ENCODE results near the gene ATF6.

Gene ATF6

GRCh38 chr1:161908264-161908663 is 142.1 kb downstream of the ATF6 start:
- H3K27me3 ChIP-seq (replicated peaks) = no peaks in the 10 kb centered on the region
- H3K36me3 ChIP-seq (replicated peaks) = no peaks in the 10 kb centered on the region
- H3K4me3 ChIP-seq (ENCODE audit: low read depth, low read length) = no peak overlapping the region
- H3K27ac ChIP-seq = no peak overlapping the region
- in situ Hi-C loops (cut with HindIII; ENCODE audit: low pct_ligation_motif_present, low sequenced_read_pairs) = no loop called here
- TF ChIP-seq, protein P1, sequence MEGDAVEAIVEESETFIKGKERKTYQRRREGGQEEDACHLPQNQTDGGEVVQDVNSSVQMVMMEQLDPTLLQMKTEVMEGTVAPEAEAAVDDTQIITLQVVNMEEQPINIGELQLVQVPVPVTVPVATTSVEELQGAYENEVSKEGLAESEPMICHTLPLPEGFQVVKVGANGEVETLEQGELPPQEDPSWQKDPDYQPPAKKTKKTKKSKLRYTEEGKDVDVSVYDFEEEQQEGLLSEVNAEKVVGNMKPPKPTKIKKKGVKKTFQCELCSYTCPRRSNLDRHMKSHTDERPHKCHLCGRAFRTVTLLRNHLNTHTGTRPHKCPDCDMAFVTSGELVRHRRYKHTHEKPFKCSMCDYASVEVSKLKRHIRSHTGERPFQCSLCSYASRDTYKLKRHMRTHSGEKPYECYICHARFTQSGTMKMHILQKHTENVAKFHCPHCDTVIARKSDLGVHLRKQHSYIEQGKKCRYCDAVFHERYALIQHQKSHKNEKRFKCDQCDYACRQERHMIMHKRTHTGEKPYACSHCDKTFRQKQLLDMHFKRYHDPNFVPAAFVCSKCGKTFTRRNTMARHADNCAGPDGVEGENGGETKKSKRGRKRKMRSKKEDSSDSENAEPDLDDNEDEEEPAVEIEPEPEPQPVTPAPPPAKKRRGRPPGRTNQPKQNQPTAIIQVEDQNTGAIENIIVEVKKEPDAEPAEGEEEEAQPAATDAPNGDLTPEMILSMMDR (IDR thresholded peaks at IDR 0.05; ENCODE audit: low read depth, low read length, missing control alignments) = no peak
- DNase-seq = no peak

DNA sequence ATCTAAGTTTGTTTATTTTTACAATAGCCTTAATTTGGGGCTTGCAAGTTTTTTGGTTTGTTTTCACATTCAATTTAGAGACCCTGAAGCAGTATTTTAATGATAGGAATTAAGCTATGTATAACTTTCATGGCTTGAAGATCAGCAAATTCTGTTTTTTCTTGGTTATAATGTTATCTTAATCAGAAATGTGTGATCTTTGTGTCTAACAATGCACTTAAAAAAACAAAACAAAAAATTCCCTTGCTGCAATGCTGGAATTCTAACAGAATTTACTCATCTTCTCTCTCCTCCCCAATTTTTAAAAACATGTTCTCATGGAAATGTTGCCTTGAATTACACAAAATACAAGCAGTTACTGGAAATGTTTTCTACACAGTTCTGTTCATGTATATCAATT is 144.5 kb downstream of the ATF6 start:
- Histone ChIP-seq H3K36me3 (replicated peaks) (no peaks in the 10 kb centered on the region), H3K4me3 (ENCODE audit: low read depth, low read length) (no peak overlapping the region), H3K27me3 (replicated peaks) (no peaks in the 10 kb centered on the region), H3K27ac (peak overlapping the region; percentile 79)
- DNase-seq = no peak
- TF ChIP-seq, protein P1 (IDR thresholded peaks at IDR 0.05; ENCODE audit: low read depth, low read length, missing control alignments) = no peak
- in situ Hi-C loops (cut with HindIII; ENCODE audit: low pct_ligation_motif_present, low sequenced_read_pairs) = no loop called here

DNA sequence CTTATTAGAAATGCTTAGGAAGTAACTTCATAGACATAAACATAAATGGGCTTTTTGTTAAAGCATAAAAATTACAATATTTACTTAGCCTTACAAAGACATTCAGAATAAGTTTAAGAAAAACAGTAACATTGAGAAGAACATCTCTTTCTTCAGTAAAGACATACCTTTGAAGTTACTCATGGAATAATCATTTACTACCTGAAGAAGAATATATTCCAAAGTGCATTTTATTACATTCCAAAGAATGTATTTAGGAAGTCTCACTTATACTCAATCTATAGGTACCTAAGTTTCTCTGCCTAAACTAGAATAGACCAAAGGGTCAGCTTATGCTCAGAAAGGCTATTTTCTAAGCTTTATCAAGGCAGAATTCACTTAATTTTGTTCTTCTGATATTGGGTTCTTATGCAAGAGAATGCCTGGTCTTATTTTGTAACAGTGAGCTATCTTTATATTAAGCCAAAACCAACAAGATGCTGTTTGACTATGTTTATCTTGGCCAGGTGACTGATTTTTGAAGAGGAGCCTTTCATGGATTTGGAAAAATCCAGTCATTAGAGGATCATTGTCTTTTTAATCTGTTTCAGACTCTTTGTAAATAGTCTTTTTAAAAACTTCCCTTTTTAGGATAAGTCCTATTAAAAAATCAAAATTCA is 147.5 kb downstream of the ATF6 start:
- no peaks in the 10 kb centered on the region for H3K36me3 ChIP-seq (replicated peaks)
- DNase-seq = no peak
- TF ChIP-seq, protein P1 (IDR thresholded peaks at IDR 0.05; ENCODE audit: low read depth, low read length, missing control alignments) = no peak
- in situ Hi-C loops (cut with HindIII; ENCODE audit: low pct_ligation_motif_present, low sequenced_read_pairs) = no loop called here
- no peak overlapping the region for H3K27ac ChIP-seq
- H3K27me3 ChIP-seq (replicated peaks) = no peaks in the 10 kb centered on the region
- H3K4me3 ChIP-seq (ENCODE audit: low read depth, low read length) = no peak overlapping the region

DNA sequence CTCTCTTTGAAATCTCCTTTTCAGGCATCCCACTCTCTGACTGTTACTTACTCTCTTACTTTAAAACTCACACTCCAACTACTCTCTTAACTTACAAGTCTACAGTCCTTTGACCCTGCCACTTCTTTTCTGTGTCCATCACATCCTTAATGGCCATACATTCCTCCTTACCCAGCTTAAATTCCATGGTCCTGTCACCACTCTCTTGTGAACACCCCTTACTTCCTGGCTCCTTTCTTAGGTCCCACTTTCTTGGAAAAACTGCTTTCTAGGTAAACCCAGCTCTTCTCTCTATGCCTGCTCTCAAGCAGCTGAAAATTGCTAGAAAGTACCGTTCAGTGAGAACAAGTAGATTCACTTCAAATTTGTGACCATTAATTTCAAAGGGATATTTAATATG is 148.5 kb downstream of the ATF6 start:
- no peaks in the 10 kb centered on the region for H3K36me3 ChIP-seq (replicated peaks)
- TF ChIP-seq, protein P1 (IDR thresholded peaks at IDR 0.05; ENCODE audit: low read depth, low read length, missing control alignments) = no peak
- in situ Hi-C loops (cut with HindIII; ENCODE audit: low pct_ligation_motif_present, low sequenced_read_pairs) = no loop called here

DNA sequence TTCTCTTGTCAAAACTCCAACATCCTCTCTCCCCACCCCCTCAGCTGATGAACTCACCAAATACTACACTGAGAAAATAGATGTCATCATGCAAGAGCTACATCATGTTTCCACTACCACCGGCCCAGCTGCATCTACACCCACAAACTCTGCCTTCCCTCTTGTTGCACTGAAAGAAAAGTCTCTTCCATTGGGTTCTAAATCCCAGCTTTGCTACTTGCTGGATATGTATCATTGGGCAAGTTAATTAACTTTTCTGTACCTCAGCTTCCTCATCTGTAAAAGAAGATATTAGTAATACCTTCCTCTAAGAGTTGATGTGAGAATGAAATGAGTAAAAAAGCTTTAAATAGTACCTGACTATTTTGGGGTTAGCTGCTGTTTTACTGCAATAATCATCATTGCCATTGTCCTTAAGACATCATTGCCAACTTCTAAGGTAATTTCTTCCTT is 149.0 kb downstream of the ATF6 start:
- DNase-seq = peak; percentile 39
- in situ Hi-C loops (cut with HindIII; ENCODE audit: low pct_ligation_motif_present, low sequenced_read_pairs) = no loop called here

More for the DNA sequence above, 148.5 kb downstream of the ATF6 start:
- H3K27me3 ChIP-seq (replicated peaks) = no peaks in the 10 kb centered on the region
- H3K27ac ChIP-seq = no peak overlapping the region
- no peak overlapping the region for H3K4me3 ChIP-seq (ENCODE audit: low read depth, low read length)
- no peak for DNase-seq

More for the DNA sequence above, 149.0 kb downstream of the ATF6 start:
- TF ChIP-seq, protein P1 (IDR thresholded peaks at IDR 0.05; ENCODE audit: low read depth, low read length, missing control alignments) = no peak
- Histone ChIP-seq H3K4me3 (ENCODE audit: low read depth, low read length) (no peak overlapping the region), H3K27ac (no peak overlapping the region), H3K36me3 (replicated peaks) (no peaks in the 10 kb centered on the region), H3K27me3 (replicated peaks) (no peaks in the 10 kb centered on the region)
